Stimulated activated CD8-positive, alpha-beta memory T cell treated with anti-CD3 and anti-CD28 coated beads, Interleukin-7, amount 100 ng/mL, for 4 hours (primary cell): ENCODE measurements around the gene C12orf60.

ENCODE experiments used
- DNase-seq, 2 donors: peaks; one replicate each; pipeline ENCODE4 v3.0.0-alpha.2; 2020; ENCODE audit warnings: low read depth in 2 of 2

Gene C12orf60

GRCh38 chr12:14776236-14776961 lies 27.1 kb upstream of the C12orf60 start:
- no peak for DNase-seq

GRCh38 chr12:14777271-14777670 lies 26.2 kb upstream of the C12orf60 start:
- DNase-seq = no peak

DNA sequence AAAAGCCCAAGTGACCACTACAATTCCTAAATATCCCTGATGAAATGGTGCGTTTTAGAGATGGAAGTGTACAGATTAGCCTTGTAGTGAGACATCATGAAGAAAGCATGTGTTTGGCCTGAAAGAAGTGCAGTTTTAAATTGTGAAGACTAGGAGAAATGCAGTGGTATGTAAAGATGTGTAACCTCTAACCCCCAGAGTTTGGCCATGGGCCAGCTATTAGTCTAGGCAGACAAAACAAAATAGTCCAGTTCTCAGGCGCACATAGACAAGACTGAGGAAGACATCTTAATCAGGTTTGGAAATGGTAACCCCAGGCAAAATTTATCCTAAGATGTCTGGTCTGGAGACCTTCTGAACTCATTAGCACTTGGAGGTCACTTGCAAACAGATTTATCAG lies 23.6 kb upstream of the C12orf60 start:
- DNase-seq = no peak

DNA sequence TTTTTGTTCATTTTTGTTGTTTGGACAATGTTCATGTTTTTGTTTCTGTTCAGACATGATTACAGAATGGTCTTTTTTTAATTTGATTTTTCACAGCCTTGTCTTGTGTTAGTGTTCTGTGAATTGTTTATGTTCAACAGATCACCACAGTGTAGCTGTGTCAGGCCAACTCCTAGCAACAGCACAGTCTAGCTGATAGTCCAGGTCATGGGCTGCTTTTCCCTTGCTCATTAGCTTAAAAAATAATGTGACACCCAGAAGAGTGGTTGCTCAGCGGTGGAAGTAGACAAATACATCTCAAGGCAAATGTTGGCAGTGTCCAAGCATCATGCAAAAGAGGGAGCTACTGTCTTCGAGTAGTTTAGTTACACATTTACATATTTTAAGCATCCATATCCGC lies 22.6 kb upstream of the C12orf60 start:
- no peak for DNase-seq

DNA sequence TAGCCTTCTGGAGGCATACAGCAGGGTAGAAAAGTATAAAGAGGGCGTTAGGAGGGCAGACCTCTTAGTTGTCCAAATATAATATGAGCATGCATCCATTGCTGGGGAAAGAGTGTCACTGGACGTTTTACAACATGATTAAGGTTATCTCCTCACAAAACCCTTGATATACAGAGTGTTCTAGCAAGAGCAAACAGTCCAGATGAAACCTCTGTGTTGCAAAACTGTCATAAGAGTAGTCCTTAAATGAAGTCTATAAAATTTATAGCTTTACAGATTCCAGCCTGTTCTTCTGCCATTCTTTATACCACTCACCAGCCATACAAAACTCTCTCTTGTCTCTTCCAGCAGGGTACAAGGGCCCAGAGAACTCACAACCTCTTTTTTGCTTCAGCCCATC lies 21.9 kb upstream of the C12orf60 start:
- DNase-seq = no peak

- no peak for DNase-seq
Measured at GRCh38 chr12:14782756-14783155, 20.7 kb upstream of the C12orf60 start.

- no peak for DNase-seq
Measured at GRCh38 chr12:14784471-14784870, 19.0 kb upstream of the C12orf60 start.

GRCh38 chr12:14785568-14785967 lies 17.9 kb upstream of the C12orf60 start:
- DNase-seq = no peak

GRCh38 chr12:14795028-14795448 lies 8.4 kb upstream of the C12orf60 start:
- no peak for DNase-seq

DNA sequence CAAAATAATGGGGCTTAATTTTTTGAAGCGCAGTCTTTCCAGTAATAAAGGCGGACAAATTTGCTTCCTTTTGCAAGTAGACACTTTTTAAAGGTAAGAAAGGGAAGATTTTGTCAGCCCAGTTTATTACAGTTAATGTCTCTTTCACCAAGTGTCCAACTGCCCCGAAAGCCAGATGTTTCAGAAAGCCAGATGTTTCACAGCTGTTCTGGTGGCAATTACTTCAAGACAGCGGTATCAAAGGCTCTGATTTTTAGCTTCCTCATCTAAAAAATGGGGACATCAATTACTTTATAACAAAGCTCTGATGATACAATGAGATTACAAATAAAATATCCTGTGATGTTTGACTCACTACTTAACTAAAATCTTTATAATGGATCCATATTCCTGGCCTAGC lies 1.2 kb upstream of the C12orf60 start:
- DNase-seq = no peak

- DNase-seq = no peak
Measured at GRCh38 chr12:14802721-14803010, 804 bp upstream of the C12orf60 start.

GRCh38 chr12:14803830-14804160 lies 325 bp downstream of the C12orf60 start:
- no peak for DNase-seq

- DNase-seq = no peak
Measured at GRCh38 chr12:14810167-14810952, 6.9 kb downstream of the C12orf60 start.

GRCh38 chr12:14810953-14811483 lies 7.5 kb downstream of the C12orf60 start:
- no peak for DNase-seq

GRCh38 chr12:14811486-14811885 lies 8.0 kb downstream of the C12orf60 start:
- no peak for DNase-seq

GRCh38 chr12:14814014-14814413 lies 10.5 kb downstream of the C12orf60 start, which contains the start of gene SMCO3:
TSS of gene SMCO3 (minus strand) at chr12:14814182. CDS start at chr12:14806680, 7,502 bp downstream.
- no peak for DNase-seq

DNA sequence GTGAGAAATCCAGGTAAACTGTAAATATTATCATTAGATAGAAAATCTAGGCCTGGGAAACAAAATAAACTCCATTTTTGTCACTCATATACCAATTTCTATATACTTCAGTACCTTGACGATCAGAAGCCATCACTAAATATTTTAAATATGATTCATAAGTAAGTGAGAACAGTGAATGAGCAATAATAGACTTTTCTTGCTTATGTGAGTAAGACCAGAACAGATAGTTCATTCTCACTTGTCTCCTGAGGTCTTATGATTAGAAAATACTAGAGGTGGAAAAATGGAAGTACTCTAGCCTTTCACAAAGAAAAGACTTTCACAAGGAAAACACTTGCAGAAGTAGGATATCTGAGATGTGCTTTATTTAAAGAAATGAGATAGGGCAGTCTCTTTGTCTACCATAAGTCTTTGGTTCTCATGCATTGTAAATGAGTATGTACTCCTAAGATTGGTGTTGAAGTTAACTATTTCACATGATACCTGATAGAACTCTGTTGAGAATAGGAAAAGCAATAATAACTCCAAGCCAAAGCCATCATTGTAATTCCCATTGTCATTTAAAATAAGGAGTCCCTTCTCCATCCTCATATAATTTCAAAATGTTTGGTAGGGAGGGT lies 20.7 kb downstream of the C12orf60 start:
- DNase-seq = no peak

- DNase-seq = no peak
Measured at GRCh38 chr12:14825256-14825655, 21.8 kb downstream of the C12orf60 start.

DNA sequence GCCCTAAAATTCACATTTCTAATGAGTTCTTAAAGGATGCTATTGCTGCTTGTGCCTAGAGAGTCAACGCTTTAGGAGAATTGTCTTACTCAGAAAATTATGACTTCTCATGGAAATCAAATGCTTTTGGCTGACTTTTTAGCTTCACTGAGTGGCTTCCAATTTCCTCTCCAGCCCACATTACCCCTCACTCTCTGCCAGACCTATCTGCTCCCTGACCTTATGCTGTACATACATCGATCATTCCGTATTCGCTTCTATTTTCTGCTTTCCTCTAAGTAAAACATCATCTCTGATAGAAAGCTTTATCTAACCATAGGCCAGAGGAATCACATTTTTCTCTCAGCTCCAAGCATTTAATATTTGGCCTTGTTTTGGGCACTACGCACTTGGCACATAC lies 23.0 kb downstream of the C12orf60 start:
- DNase-seq = no peak

GRCh38 chr12:14827043-14827442 lies 23.6 kb downstream of the C12orf60 start:
- DNase-seq = no peak

- no peak for DNase-seq
Measured at GRCh38 chr12:14828892-14829291, 25.4 kb downstream of the C12orf60 start.

DNA sequence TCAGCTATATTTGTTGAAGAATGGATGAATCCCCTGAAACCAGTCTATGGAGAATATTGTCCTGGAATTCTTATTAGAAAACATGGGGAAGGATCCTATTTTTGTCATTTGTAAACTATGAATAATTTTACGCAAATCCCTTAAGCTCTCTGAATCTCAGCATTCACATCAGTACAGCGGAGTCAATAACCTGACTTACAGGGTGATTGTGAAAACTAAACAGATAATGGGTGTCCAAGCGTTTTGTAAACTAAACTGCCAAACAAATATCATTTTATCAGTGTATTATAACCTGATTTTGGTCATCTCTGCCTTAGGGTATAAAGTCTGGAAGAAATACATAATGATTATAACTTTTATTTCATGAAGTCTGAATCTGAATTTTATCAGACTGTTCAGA lies 29.9 kb downstream of the C12orf60 start:
- no peak for DNase-seq

- DNase-seq = no peak
Measured at GRCh38 chr12:14833952-14834351, 30.5 kb downstream of the C12orf60 start.
